ENCODE data around the gene TPST2.

DNA sequence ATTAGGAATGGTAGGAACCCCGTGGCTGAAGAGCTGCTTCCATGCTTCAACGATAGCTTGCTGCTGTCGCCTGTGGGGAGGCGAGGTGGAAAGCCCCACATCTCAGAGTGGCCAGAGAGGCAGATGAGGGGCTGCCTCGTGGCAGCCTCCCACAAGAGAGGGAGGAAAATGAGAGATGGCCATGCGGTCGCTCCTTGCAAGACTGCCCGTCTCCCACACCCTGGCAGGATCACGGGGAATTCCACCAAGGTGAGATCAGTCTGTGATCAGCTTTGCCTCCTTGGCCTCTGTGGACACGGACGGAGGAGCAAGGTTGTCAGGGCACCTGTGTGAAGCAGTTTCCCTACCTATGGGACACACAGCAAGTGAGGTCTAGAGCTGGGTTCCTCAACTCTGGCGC is 34.9 kb upstream of the TPST2 start:
- TF ChIP-seq SIN3A (IDR thresholded peaks at IDR 0.05; ENCODE audit: borderline replicate concordance, insufficient read depth, low read length) (no peak), TAF1 (IDR thresholded peaks at IDR 0.05; ENCODE audit: borderline replicate concordance, insufficient read depth, low read length) (no peak), FOXP2 (optimal IDR thresholded peaks at IDR 0.05; ENCODE audit: borderline replicate concordance, extremely low read depth, extremely low read length, insufficient read depth) (no peak), POLR2AphosphoS5 (IDR thresholded peaks at IDR 0.05; ENCODE audit: low read depth, low read length) (no peak), REST (IDR thresholded peaks at IDR 0.05; ENCODE audit: insufficient read depth in 1 of 2, low read depth in 2 of 2, low read length in 2 of 2) (no peak)

All from PFSK-1 (cell line).